Measurements from ENCODE around the gene FAM13B.

DNA sequence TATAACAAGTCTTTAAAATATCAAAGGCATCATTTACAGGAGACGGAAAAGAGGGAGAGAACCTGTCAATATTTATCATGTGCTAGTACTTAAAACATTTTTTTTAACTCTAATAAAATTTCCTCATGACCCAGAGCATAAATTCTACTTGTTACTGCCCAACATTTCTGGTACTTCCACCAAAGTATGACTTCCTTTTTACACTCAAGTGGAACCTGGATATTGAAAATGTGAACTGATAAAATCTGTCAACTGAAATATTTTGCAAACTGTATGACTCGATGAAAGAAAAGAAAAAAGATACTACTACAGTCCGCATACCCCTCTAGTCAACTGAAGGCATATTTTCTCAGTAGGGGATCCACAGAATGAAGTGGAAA, 37.1 kb downstream of the FAM13B start:
- TF ChIP-seq, protein P1, sequence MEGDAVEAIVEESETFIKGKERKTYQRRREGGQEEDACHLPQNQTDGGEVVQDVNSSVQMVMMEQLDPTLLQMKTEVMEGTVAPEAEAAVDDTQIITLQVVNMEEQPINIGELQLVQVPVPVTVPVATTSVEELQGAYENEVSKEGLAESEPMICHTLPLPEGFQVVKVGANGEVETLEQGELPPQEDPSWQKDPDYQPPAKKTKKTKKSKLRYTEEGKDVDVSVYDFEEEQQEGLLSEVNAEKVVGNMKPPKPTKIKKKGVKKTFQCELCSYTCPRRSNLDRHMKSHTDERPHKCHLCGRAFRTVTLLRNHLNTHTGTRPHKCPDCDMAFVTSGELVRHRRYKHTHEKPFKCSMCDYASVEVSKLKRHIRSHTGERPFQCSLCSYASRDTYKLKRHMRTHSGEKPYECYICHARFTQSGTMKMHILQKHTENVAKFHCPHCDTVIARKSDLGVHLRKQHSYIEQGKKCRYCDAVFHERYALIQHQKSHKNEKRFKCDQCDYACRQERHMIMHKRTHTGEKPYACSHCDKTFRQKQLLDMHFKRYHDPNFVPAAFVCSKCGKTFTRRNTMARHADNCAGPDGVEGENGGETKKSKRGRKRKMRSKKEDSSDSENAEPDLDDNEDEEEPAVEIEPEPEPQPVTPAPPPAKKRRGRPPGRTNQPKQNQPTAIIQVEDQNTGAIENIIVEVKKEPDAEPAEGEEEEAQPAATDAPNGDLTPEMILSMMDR (conservative IDR thresholded peaks at IDR 0.05; ENCODE audit: low read depth, low read length): no peak
- no peak for TF ChIP-seq EZH2phosphoT487 (IDR thresholded peaks at IDR 0.05; ENCODE audit: borderline replicate concordance, low read length)
